ENCODE results near the gene DLD.

- TF ChIP-seq CTCF (optimal IDR thresholded peaks at IDR 0.05 in 1 of 3, IDR thresholded peaks at IDR 0.05 in 1 of 3, conservative IDR thresholded peaks at IDR 0.05 in 1 of 3; ENCODE audit: extremely low read depth in 1 of 3, insufficient read depth in 2 of 3, low read length in 3 of 3) (no peak), EZH2 (IDR thresholded peaks at IDR 0.05; ENCODE audit: low read length) (no peak)
These were observed 36.0 kb upstream of the DLD start for GRCh38 chr7:107854989-107855388.
